HL-60/S4 treated with retinoic acid at 250 ng/mL for 4 days and 3 days (cell line): ENCODE data around the gene DRAM1.

Source experiments
- in situ Hi-C: fragments of 300-500 bp; cut with MboI; formaldehyde crosslinking; loops from 2 replicates; pipeline ENCODE4 v1.7.0; 2022; ENCODE audit warnings: low sequenced_read_pairs

Gene DRAM1

GRCh38 chr12:101967506-101967905 is 90.1 kb downstream of the DRAM1 start:
- in situ Hi-C loops: no loop called here

GRCh38 chr12:101968770-101969169 is 91.4 kb downstream of the DRAM1 start:
- in situ Hi-C loops: no loop called here
